Psoas muscle (tissue), 8 donors: ENCODE data around the gene LRRTM4. TPM values are rescaled to one million over a fixed set of nuclear protein-coding genes. Genes with fewer than 3 reads are reported as not detected.

Experiments
- ATAC-seq, 4 donors: fragments of 200-7000 bp; cut with Tn5 transposase; one replicate each; pipeline ENCODE4 v1.9.1; 2020; ENCODE audit warnings: moderate library complexity in 3 of 4, mild to moderate bottlenecking in 2 of 4
- DNase-seq, 2 donors: peaks; one replicate each; pipeline ENCODE4 v3.0.0-alpha.2; 2020
- H3K27ac ChIP-seq: fragments of 200-600 bp; one replicate; pipeline ENCODE4 v1.8.0; 2022
- H3K27me3 ChIP-seq, 3 donors: fragments of 200-600 bp in 1 of 3; one replicate each; pipeline versions ENCODE4 v1.6.1 to v1.8.0; 2013 to 2022; ENCODE audit warnings: low read length in 2 of 3, mild to moderate bottlenecking in 2 of 3, moderate library complexity in 1 of 3; ENCODE audit not compliant: insufficient read depth in 3 of 3
- H3K36me3 ChIP-seq, 2 donors: fragments of 200-600 bp in 1 of 2; one replicate each; pipeline versions ENCODE4 v1.6.1 to v1.8.0; 2013 to 2022; ENCODE audit warnings: low read depth in 1 of 2, mild to moderate bottlenecking in 1 of 2, moderate library complexity in 1 of 2; ENCODE audit not compliant: insufficient read depth in 1 of 2
- H3K4me1 ChIP-seq: fragments of 200-600 bp; one replicate; pipeline ENCODE4 v1.8.0; 2022
- H3K4me3 ChIP-seq: fragments of 200-600 bp; one replicate; pipeline ENCODE4 v1.8.0; 2022; ENCODE audit warnings: mild to moderate bottlenecking
- H3K9me3 ChIP-seq: fragments of 200-600 bp; one replicate; pipeline ENCODE4 v1.8.0; 2022
- WGBS, 3 donors: extraction: QIAGEN DNeasy Blood & Tissue Kit; methylation state at CpG; one replicate each; pipeline versions ENCODE4 v1.1.6 to v1.1.7; 2013; 5-methylcytosine and 5-hydroxymethylcytosine counted together
- intact Hi-C, 2 donors: fragments of 100-400 bp; cut with DNase I; formaldehyde crosslinking; loops; one replicate each; pipeline versions ENCODE4 v1.11.0 to v1.14.2; 2022
- polyA plus RNA-seq, 3 donors: library from polyadenylated mRNA; stranded (reverse); fragments of 200-250 nt; gene quantifications; one replicate each; pipeline ENCODE4 v1.2.3, GENCODE V29; 2013
- total RNA-seq, 4 donors: library from RNA; stranded (reverse); fragmentation: NEBNext Ultra II Directional in 2 of 4; extraction: Animal tissue kit (Norgen Biotek cat#: 25700) in 2 of 4; gene quantifications; one replicate each; pipeline versions ENCODE4 v1.2.1 to v1.2.4, GENCODE V29; 2021 to 2023
- TF ChIP-seq, protein P1 (sequence below): fragments of 200-600 bp; IDR thresholded peaks from one replicate; pipeline ENCODE4 v1.8.0; 2022; ENCODE audit warnings: antibody characterized with exemption
- donor health status: healthy with polysubstance abuse.
- donor health status: DM: no; HTN: no; CAD: no; lungs with moderate emphysema.
- donor health status: Bipolar disorder and iron deficiency.
- donor health status: healthy.
- donor health status: DM: yes; HTN: yes; CAD: no.
- donor health status: DM: no; HTN: no; CAD: no.
- donor health status: DM: no; HTN: no; CAD: no.
- donor health status: DM: yes; HTN: yes; CAD: no.

Gene LRRTM4
- total and polyA plus RNA-seq, 7 donors, result 0.03 to 0.86 (median 0.25) TPM; not detected in 1

DNA sequence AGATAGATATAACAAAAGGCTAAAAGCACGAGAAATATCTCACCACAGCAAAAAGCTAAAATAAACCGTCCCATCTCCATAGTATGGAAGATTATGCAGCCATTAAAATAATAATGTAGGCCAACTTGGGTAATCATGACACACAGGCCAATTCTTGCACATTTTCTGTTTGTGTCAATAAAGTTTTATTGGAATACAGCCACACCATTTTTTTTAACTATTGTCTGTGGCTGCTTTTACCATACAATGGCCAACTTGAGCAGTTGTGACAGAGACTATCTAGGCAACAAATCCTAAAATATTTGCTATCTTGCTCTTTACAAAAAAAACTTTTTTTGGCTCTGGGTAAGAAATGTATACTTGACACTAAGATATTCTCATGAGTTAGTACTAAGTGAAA is 212.5 kb downstream of the LRRTM4 start:
- no peak overlapping the region for H3K4me3 ChIP-seq
- DNase-seq (no peak), ATAC-seq (no peak)
- H3K36me3 ChIP-seq, result no peaks in the 10 kb centered on the region
- no peaks in the 10 kb centered on the region for H3K4me1 ChIP-seq
- 65 to 89% (median 67%) methylated on average over 2 of the region's 2 CpGs for WGBS, 3 donors
- TF ChIP-seq, protein P1, sequence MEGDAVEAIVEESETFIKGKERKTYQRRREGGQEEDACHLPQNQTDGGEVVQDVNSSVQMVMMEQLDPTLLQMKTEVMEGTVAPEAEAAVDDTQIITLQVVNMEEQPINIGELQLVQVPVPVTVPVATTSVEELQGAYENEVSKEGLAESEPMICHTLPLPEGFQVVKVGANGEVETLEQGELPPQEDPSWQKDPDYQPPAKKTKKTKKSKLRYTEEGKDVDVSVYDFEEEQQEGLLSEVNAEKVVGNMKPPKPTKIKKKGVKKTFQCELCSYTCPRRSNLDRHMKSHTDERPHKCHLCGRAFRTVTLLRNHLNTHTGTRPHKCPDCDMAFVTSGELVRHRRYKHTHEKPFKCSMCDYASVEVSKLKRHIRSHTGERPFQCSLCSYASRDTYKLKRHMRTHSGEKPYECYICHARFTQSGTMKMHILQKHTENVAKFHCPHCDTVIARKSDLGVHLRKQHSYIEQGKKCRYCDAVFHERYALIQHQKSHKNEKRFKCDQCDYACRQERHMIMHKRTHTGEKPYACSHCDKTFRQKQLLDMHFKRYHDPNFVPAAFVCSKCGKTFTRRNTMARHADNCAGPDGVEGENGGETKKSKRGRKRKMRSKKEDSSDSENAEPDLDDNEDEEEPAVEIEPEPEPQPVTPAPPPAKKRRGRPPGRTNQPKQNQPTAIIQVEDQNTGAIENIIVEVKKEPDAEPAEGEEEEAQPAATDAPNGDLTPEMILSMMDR, result no peak
- no peaks in the 10 kb centered on the region for H3K27me3 ChIP-seq
- no peaks in the 10 kb centered on the region for H3K9me3 ChIP-seq
- H3K27ac ChIP-seq, result no peak overlapping the region
- intact Hi-C loops, result no loop called here

DNA sequence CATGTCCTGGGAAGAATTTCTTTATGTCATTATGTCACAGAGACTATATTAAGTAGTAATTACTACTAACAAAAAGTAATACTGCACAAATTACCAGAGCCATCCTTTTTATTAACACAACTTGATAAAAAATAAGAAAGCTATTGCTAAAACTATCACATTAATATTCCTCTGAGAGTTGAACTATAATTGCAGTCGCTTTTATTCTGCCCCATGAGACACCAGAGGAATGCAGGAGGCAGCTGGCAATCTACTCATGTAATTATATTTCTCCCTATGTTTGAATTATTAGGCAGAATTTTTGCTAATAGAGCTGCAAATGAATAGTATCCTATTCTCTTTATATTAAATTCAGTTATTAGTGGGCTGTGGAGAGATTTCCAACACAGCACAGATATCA is 220.7 kb downstream of the LRRTM4 start:
- no peak for DNase-seq
- Histone ChIP-seq H3K4me3 (no peak overlapping the region), H3K27me3 (no peaks in the 10 kb centered on the region), H3K9me3 (no peaks in the 10 kb centered on the region), H3K36me3 (no peaks in the 10 kb centered on the region), H3K27ac (no peak overlapping the region), H3K4me1 (no peaks in the 10 kb centered on the region)
- WGBS, 3 donors, result 8 to 20% (median 14%) methylated on average over 1 of the region's 1 CpG
- TF ChIP-seq, protein P1, result no peak
- no peak for ATAC-seq
- intact Hi-C loops, result no loop called here

DNA sequence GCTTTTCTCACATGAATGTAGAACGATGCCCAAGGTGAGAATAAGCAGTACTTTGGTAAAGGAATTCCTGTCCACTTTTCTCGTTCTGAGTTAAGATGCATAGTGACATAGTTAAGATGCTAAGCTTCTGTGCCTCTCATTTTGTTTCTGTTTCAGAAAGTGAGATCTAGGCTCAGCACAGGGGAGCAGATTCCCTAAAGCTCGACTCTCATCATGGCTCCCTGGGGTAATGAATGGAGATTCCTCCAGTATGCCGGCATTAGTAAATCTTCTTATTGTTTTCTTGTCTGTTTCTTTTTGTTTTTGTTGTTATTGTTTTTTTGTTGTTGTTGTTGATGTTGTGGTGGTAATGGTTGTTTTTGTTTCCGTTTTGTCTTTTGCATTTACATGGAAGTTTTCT is 225.4 kb downstream of the LRRTM4 start:
- no peak overlapping the region for H3K4me3 ChIP-seq
- no peaks in the 10 kb centered on the region for H3K9me3 ChIP-seq
- 78 to 83% (median 78%) methylated on average over 5 of the region's 5 CpGs for WGBS, 3 donors
- no peak overlapping the region for H3K27ac ChIP-seq
- H3K36me3 ChIP-seq, result no peaks in the 10 kb centered on the region
- ATAC-seq (no peak), DNase-seq (no peak)
- H3K4me1 ChIP-seq, result no peaks in the 10 kb centered on the region
- no peaks in the 10 kb centered on the region for H3K27me3 ChIP-seq
- TF ChIP-seq, protein P1, result no peak
- intact Hi-C loops, result no loop called here

DNA sequence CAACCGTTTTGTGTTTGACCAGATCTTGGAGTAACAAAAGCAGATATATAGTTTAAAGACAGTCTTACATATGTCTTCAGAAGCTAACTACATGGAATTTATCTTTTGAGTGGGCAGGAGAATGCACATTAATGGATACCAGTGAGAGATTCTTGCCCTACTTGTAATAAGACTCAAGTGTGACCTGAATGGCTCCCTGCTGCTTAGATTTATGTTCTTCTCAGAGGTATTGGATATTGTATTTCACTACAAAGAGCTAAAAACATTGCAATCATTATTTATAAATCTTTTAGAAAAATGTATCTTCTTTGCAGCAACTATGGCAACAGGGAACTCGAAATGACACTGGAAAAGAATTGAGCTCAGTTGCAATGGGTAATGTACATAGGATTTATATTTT is 227.7 kb downstream of the LRRTM4 start:
- no peak for DNase-seq
- 33 to 43% (median 39%) methylated on average over 2 of the region's 2 CpGs for WGBS, 3 donors
- Histone ChIP-seq H3K36me3 (no peaks in the 10 kb centered on the region), H3K9me3 (no peaks in the 10 kb centered on the region), H3K4me3 (no peak overlapping the region), H3K4me1 (no peaks in the 10 kb centered on the region), H3K27ac (no peak overlapping the region), H3K27me3 (no peaks in the 10 kb centered on the region)
- TF ChIP-seq, protein P1, result no peak
- no peak for ATAC-seq
- intact Hi-C loops, result no loop called here

DNA sequence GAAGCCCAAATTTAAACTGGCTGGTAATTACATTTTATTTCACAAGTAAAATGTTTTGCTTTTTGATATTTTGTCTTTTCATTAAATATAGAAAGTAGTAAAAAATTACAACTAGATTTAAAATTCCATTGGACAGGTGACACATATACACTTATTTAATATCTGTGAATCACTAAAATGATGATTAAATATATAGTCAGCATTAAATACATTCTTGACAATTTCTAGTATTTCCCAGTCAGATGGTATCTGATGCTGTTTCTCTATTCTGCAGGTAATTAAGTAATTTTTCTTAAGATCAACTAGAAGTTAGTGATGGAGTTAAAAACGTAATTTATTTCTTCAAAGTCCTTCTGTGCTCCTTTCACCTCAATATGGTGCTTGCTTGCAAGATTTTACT is 237.8 kb downstream of the LRRTM4 start:
- TF ChIP-seq, protein P1, result no peak
- H3K4me1 ChIP-seq, result no peaks in the 10 kb centered on the region
- ATAC-seq, result no peak
- H3K4me3 ChIP-seq, result no peak overlapping the region
- no peaks in the 10 kb centered on the region for H3K36me3 ChIP-seq
- no peaks in the 10 kb centered on the region for H3K9me3 ChIP-seq
- no peak for DNase-seq
- WGBS, 3 donors, result 41 to 60% (median 56%) methylated on average over 1 of the region's 1 CpG
- no peaks in the 10 kb centered on the region for H3K27me3 ChIP-seq
- intact Hi-C loops, result no loop called here
- H3K27ac ChIP-seq, result no peak overlapping the region
